Muscle of leg (tissue), 11 donors: ENCODE data around the gene VDAC2. TPM values are rescaled to one million over a fixed set of nuclear protein-coding genes. Genes with fewer than 3 reads are reported as not detected.
"Not testable (repeated sequence)": the region's sequence is repeated elsewhere in the genome, so short reads cannot be mapped to it uniquely, and the experiment has no call there.

Experiments used
- DNase-seq: peaks from one replicate; pipeline ENCODE4 v3.0.0; 2013
- H3K27ac ChIP-seq: one replicate; pipeline ENCODE4 v1.5.1; 2013; ENCODE audit warnings: mild to moderate bottlenecking, low read length, control low read depth
- H3K27me3 ChIP-seq: one replicate; pipeline ENCODE4 v1.6.1; 2013; ENCODE audit warnings: low read length; ENCODE audit not compliant: control insufficient read depth, insufficient read depth
- H3K36me3 ChIP-seq: one replicate; pipeline ENCODE4 v1.6.1; 2013; ENCODE audit warnings: low read length; ENCODE audit not compliant: control insufficient read depth, insufficient read depth
- H3K4me1 ChIP-seq: one replicate; pipeline ENCODE4 v1.6.1; 2013; ENCODE audit warnings: low read length; ENCODE audit not compliant: control insufficient read depth, insufficient read depth
- H3K4me3 ChIP-seq: one replicate; pipeline ENCODE4 v1.5.1; 2013; ENCODE audit warnings: low read length, control low read depth
- H3K9me3 ChIP-seq: replicated peaks from 2 replicates; pipeline ENCODE4 v1.6.1; 2013; ENCODE audit warnings: low read depth, low read length; ENCODE audit not compliant: control insufficient read depth
- WGBS: methylation state at CpG from one replicate; pipeline ENCODE4 v1.1.5; 2013; ENCODE audit warnings: missing lambda C conversion rate; ENCODE audit not compliant: insufficient coverage; 5-methylcytosine and 5-hydroxymethylcytosine counted together
- polyA plus RNA-seq, 8 donors: library from polyadenylated mRNA; unstranded; fragments of 120-200 nt; gene quantifications; one replicate each; pipeline versions ENCODE4 v1.2.1 to v1.2.3, GENCODE V29; 2013; ENCODE audit warnings: inconsistent platforms in 1 of 8, low replicate concordance in 1 of 8; ENCODE audit not compliant: insufficient read length in 8 of 8, insufficient read depth in 1 of 8
- total RNA-seq: library from RNA; stranded (reverse); fragments of 120-200 nt; gene quantifications from one replicate; pipeline ENCODE4 v1.2.4, GENCODE V29; 2013

The VDAC2 gene
- total and polyA plus RNA-seq, 9 donors, result 186 to 334 (median 264) TPM

GRCh38 chr10:75207857-75208144, 2.8 kb upstream of the VDAC2 start:
- Histone ChIP-seq H3K36me3 (peaks cover 8% of the 10 kb centered on the region), H3K27ac (peak overlapping the region; percentile 67), H3K4me1 (peaks cover 20% of the 10 kb centered on the region), H3K27me3 (no peaks in the 10 kb centered on the region), H3K4me3 (no peak overlapping the region), H3K9me3 (no peaks in the 10 kb centered on the region)
- no CpG with 5 or more reads among the region's 1 CpG for WGBS
- DNase-seq, result no peak

- H3K4me3 ChIP-seq, result no peak overlapping the region
- H3K27me3 ChIP-seq, result no peaks in the 10 kb centered on the region
- no peaks in the 10 kb centered on the region for H3K9me3 ChIP-seq
- H3K4me1 ChIP-seq, result peaks cover 17% of the 10 kb centered on the region
- H3K36me3 ChIP-seq, result peaks cover 10% of the 10 kb centered on the region
- H3K27ac ChIP-seq, result peak overlapping the region; percentile 67
- WGBS, result no CpG with 5 or more reads among the region's 4 CpGs
- DNase-seq, result peak; percentile 65
Measured at GRCh38 chr10:75208181-75208580, 2.4 kb upstream of the VDAC2 start.

GRCh38 chr10:75209086-75209920, 1.3 kb upstream of the VDAC2 start:
- peaks cover 14% of the 10 kb centered on the region for H3K36me3 ChIP-seq
- WGBS, result 100% methylated on average over 1 of the region's 16 CpGs
- H3K4me3 ChIP-seq, result peak overlapping the region; percentile 81
- H3K27ac ChIP-seq, result peak overlapping the region; percentile 99
- no peaks in the 10 kb centered on the region for H3K9me3 ChIP-seq
- H3K4me1 ChIP-seq, result peaks cover 17% of the 10 kb centered on the region
- DNase-seq, result no peak
- H3K27me3 ChIP-seq, result no peaks in the 10 kb centered on the region

- Histone ChIP-seq H3K4me3 (peak overlapping the region; percentile 81), H3K9me3 (no peaks in the 10 kb centered on the region), H3K27me3 (no peaks in the 10 kb centered on the region), H3K27ac (peak overlapping the region; percentile 99), H3K4me1 (peaks cover 17% of the 10 kb centered on the region), H3K36me3 (peaks cover 20% of the 10 kb centered on the region)
- peak; percentile 93 for DNase-seq
- 0% methylated on average over 12 of the region's 19 CpGs for WGBS
Measured at GRCh38 chr10:75209921-75210281, 695 bp upstream of the VDAC2 start.

- Histone ChIP-seq H3K9me3 (no peaks in the 10 kb centered on the region), H3K4me3 (peak overlapping the region; percentile 81), H3K27me3 (no peaks in the 10 kb centered on the region), H3K4me1 (peaks cover 17% of the 10 kb centered on the region), H3K27ac (peak overlapping the region; percentile 99), H3K36me3 (peaks cover 31% of the 10 kb centered on the region)
- DNase-seq, result peak; percentile 54
- 0% methylated on average over 22 of the region's 38 CpGs for WGBS
Measured at GRCh38 chr10:75211007-75211691, 553 bp downstream of the VDAC2 start.

GRCh38 chr10:75212343-75212742, 1.7 kb downstream of the VDAC2 start:
- Histone ChIP-seq H3K36me3 (peaks cover 41% of the 10 kb centered on the region), H3K27ac (no peak overlapping the region), H3K27me3 (no peaks in the 10 kb centered on the region), H3K9me3 (no peaks in the 10 kb centered on the region), H3K4me3 (no peak overlapping the region), H3K4me1 (peaks cover 19% of the 10 kb centered on the region)
- 80% methylated on average over 3 of the region's 6 CpGs for WGBS
- no peak for DNase-seq

GRCh38 chr10:75220274-75220673, 9.7 kb downstream of the VDAC2 start:
- Histone ChIP-seq H3K9me3 (no peaks in the 10 kb centered on the region), H3K36me3 (peaks cover 74% of the 10 kb centered on the region), H3K4me3 (no peak overlapping the region), H3K27me3 (no peaks in the 10 kb centered on the region), H3K27ac (no peak overlapping the region), H3K4me1 (peaks cover 5% of the 10 kb centered on the region)
- WGBS, result 100% methylated on average over 1 of the region's 4 CpGs
- DNase-seq, result no peak

- H3K27ac ChIP-seq, H3K27me3 ChIP-seq, H3K4me3 ChIP-seq, H3K9me3 ChIP-seq, DNase-seq: not testable (repeated sequence)
- H3K4me1 ChIP-seq, result peaks cover 12% of the 10 kb centered on the region
- H3K36me3 ChIP-seq, result peaks cover 73% of the 10 kb centered on the region
- 98% methylated on average over 4 of the region's 8 CpGs for WGBS
Measured at GRCh38 chr10:75221492-75221891, 10.9 kb downstream of the VDAC2 start.

GRCh38 chr10:75223507-75223906, 12.9 kb downstream of the VDAC2 start:
- no peaks in the 10 kb centered on the region for H3K9me3 ChIP-seq
- no peak overlapping the region for H3K4me3 ChIP-seq
- H3K36me3 ChIP-seq, result peaks cover 69% of the 10 kb centered on the region
- no peak for DNase-seq
- H3K27me3 ChIP-seq, result no peaks in the 10 kb centered on the region
- WGBS, result 85% methylated on average over 2 of the region's 2 CpGs
- no peak overlapping the region for H3K27ac ChIP-seq
- peaks cover 14% of the 10 kb centered on the region for H3K4me1 ChIP-seq

- peaks cover 65% of the 10 kb centered on the region for H3K36me3 ChIP-seq
- H3K27me3 ChIP-seq, result no peaks in the 10 kb centered on the region
- H3K4me3 ChIP-seq, result no peak overlapping the region
- no CpG with 5 or more reads among the region's 2 CpGs for WGBS
- H3K4me1 ChIP-seq, result peaks cover 14% of the 10 kb centered on the region
- H3K9me3 ChIP-seq, result no peaks in the 10 kb centered on the region
- DNase-seq, result no peak
- peak overlapping the region; percentile 20 for H3K27ac ChIP-seq
Measured at GRCh38 chr10:75226095-75226494, 15.5 kb downstream of the VDAC2 start.
